Panc1 (cell line): Measurements from ENCODE around the gene TXNDC16. TPM values are rescaled to one million over a fixed set of nuclear protein-coding genes. Genes with fewer than 3 reads are reported as not detected.

Experiments used
- ATAC-seq: fragments of 200-7000 bp; cut with Tn5 transposase; 2 replicates; pipeline ENCODE4 v1.9.1; 2020; ENCODE audit warnings: mild to moderate bottlenecking, moderate library complexity
- BruUV-seq: library from RNA; stranded (reverse); fragments of 400-500 nt; replicated peaks from 2 replicates; lab custom pipeline; 2021; lab: Mats Ljungman, UMichigan
- CTCF ChIA-PET: fragments of 300-600 bp; sonication (Branson Sonifier 250); formaldehyde crosslinking; loops from one replicate; lab custom pipeline; 2022; ENCODE audit warnings: antibody characterized with exemption; lab: Charles Lee
- POLR2A ChIA-PET: fragments of 300-600 bp; sonication (Branson Sonifier 250); formaldehyde crosslinking; loops from one replicate; lab custom pipeline; 2022; ENCODE audit warnings: antibody characterized with exemption; lab: Charles Lee
- DNase-seq: peaks from one replicate; pipeline ENCODE4 v3.0.0-alpha.2; 2010; ENCODE audit warnings: low read depth, low spot score
- H3K27ac ChIP-seq: 2 replicates; pipeline ENCODE4 v1.5.1; 2011; ENCODE audit warnings: mild to moderate bottlenecking, low read length, inconsistent platforms
- H3K27me3 ChIP-seq: fragments of 200-500 bp; sonication (Bioruptor generic); 2 replicates; pipeline ENCODE4 v1.6.0; 2014; ENCODE audit warnings: low read length, inconsistent platforms; ENCODE audit not compliant: control insufficient read depth, insufficient read depth
- H3K36me3 ChIP-seq: fragments of 200-500 bp; sonication (Bioruptor generic); 2 replicates; pipeline ENCODE4 v1.5.1; 2014; ENCODE audit warnings: inconsistent platforms, mild to moderate bottlenecking, low read length, moderate library complexity; ENCODE audit not compliant: control insufficient read depth, insufficient read depth
- H3K4me1 ChIP-seq: 2 replicates; pipeline ENCODE4 v1.5.1; 2011; ENCODE audit warnings: inconsistent platforms, mild to moderate bottlenecking, low read length, moderate library complexity; ENCODE audit not compliant: control insufficient read depth, insufficient read depth
- H3K4me3 ChIP-seq, 2 experiments: 2 replicates each; pipeline ENCODE4 v1.5.1; 2011 to 2012; ENCODE audit warnings: low read depth in 2 of 2, low read length in 2 of 2, mild to moderate bottlenecking in 2 of 2, inconsistent platforms in 1 of 2, moderate library complexity in 1 of 2
- H3K9me3 ChIP-seq: fragments of 200-500 bp; sonication (Bioruptor generic); 2 replicates; pipeline ENCODE4 v1.5.1; 2014; ENCODE audit warnings: low read depth, mild to moderate bottlenecking, inconsistent platforms, low read length, moderate library complexity; ENCODE audit not compliant: control insufficient read depth, insufficient read depth
- POLR2AphosphoS5 ChIP-seq: IDR thresholded peaks from 2 replicates; pipeline ENCODE4 v1.6.1; 2012; ENCODE audit warnings: mild to moderate bottlenecking, low read depth, low read length, moderate library complexity
- SIN3A ChIP-seq: IDR thresholded peaks from 2 replicates; pipeline ENCODE4 v1.6.1; 2012; ENCODE audit warnings: low read depth, mild to moderate bottlenecking, low read length, moderate library complexity, borderline replicate concordance; ENCODE audit not compliant: insufficient read depth
- TCF7L2 ChIP-seq: IDR thresholded peaks from 2 replicates; pipeline ENCODE4 v1.6.1; 2011; ENCODE audit warnings: mild to moderate bottlenecking, low read depth, low read length, inconsistent platforms
- in situ Hi-C: cut with HindIII; loops from 2 replicates; pipeline ENCODE4 v1.10.0; 2016; ENCODE audit warnings: low sequenced_read_pairs, low pct_unique_long_range_greater_than_20kb
- intact Hi-C: fragments of 100-400 bp; cut with micrococcal nuclease; formaldehyde crosslinking; loops from one replicate; pipeline ENCODE4 v1.10.0; 2022; ENCODE audit not compliant: unreplicated experiment
- total RNA-seq: library from RNA; stranded (reverse); gene quantifications from one replicate; pipeline ENCODE4 v1.2.1, GENCODE V29; 2021; ENCODE audit not compliant: unreplicated experiment
- TF ChIP-seq, protein P1 (sequence below), 2 experiments: IDR thresholded peaks; 2 replicates each; pipeline ENCODE4 v1.6.1; 2011 to 2012; ENCODE audit warnings: low read depth in 2 of 2, control low read depth in 1 of 2, low read length in 1 of 2, mild to moderate bottlenecking in 1 of 2, moderate library complexity in 1 of 2; ENCODE audit not compliant: insufficient read depth in 1 of 2
- TF ChIP-seq, protein P2 (sequence below): fragments of 450-650 bp; IDR thresholded peaks from 2 replicates; pipeline ENCODE4 v1.5.1; 2017; ENCODE audit warnings: mild to moderate bottlenecking

Gene TXNDC16
- total RNA-seq, 1 experiment from 2014 or later: 4.9 TPM

DNA sequence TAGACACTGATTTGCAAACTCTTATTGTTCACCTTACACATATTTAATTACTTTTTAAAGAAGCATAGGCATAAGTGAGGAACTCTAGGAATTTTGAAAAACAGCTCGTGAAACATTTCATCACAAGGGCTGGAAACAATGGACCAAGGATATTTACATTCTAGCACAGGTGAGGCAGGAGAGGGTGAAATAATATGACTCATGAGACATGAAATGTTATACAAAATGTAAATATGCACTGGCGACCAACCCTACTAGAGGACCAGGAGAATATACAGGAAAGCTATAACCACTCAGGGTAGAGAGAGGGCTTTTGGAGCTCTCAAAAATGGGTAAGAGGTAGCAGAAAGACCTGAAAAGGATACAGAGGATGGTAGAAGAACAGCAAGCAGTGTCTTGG is 122.9 kb downstream of the TXNDC16 start:
- CTCF ChIA-PET: no interaction called here

DNA sequence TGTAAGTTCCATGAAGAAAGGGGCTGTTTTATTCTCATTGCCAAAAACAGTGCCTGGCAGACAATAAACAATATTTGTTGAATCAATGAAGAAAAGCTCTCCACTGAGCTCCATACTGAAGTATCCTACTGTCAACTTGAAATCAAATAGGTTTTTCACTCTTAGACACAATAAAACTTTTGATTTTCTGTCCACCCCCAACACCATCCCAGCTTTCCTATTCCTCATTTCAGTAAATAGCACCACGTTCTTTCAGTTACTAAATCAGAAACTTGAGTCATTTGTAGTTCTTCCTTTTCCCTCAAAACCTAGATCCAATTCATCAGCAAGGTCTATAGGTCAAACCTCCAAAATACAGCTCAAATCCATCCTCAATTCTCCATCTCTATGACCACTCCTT is 124.8 kb downstream of the TXNDC16 start:
- no peak for DNase-seq
- in situ Hi-C loops (no loop called here), intact Hi-C loops (no loop called here)
- ATAC-seq: no peak
- no peaks in the 10 kb centered on the region for H3K9me3 ChIP-seq
- ChIA-PET CTCF (no interaction called here), POLR2A (no interaction called here)
- no TSS peak for BruUV-seq
- no peak overlapping the region for H3K27ac ChIP-seq
- no peaks in the 10 kb centered on the region for H3K4me1 ChIP-seq
- no peak overlapping the region for H3K4me3 ChIP-seq
- H3K27me3 ChIP-seq: no peaks in the 10 kb centered on the region
- TF ChIP-seq, protein P1, sequence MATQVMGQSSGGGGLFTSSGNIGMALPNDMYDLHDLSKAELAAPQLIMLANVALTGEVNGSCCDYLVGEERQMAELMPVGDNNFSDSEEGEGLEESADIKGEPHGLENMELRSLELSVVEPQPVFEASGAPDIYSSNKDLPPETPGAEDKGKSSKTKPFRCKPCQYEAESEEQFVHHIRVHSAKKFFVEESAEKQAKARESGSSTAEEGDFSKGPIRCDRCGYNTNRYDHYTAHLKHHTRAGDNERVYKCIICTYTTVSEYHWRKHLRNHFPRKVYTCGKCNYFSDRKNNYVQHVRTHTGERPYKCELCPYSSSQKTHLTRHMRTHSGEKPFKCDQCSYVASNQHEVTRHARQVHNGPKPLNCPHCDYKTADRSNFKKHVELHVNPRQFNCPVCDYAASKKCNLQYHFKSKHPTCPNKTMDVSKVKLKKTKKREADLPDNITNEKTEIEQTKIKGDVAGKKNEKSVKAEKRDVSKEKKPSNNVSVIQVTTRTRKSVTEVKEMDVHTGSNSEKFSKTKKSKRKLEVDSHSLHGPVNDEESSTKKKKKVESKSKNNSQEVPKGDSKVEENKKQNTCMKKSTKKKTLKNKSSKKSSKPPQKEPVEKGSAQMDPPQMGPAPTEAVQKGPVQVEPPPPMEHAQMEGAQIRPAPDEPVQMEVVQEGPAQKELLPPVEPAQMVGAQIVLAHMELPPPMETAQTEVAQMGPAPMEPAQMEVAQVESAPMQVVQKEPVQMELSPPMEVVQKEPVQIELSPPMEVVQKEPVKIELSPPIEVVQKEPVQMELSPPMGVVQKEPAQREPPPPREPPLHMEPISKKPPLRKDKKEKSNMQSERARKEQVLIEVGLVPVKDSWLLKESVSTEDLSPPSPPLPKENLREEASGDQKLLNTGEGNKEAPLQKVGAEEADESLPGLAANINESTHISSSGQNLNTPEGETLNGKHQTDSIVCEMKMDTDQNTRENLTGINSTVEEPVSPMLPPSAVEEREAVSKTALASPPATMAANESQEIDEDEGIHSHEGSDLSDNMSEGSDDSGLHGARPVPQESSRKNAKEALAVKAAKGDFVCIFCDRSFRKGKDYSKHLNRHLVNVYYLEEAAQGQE (IDR thresholded peaks at IDR 0.05; ENCODE audit: insufficient read depth in 1 of 2, low read depth in 2 of 2, low read length in 1 of 2): no peak
- TF ChIP-seq, protein P2, sequence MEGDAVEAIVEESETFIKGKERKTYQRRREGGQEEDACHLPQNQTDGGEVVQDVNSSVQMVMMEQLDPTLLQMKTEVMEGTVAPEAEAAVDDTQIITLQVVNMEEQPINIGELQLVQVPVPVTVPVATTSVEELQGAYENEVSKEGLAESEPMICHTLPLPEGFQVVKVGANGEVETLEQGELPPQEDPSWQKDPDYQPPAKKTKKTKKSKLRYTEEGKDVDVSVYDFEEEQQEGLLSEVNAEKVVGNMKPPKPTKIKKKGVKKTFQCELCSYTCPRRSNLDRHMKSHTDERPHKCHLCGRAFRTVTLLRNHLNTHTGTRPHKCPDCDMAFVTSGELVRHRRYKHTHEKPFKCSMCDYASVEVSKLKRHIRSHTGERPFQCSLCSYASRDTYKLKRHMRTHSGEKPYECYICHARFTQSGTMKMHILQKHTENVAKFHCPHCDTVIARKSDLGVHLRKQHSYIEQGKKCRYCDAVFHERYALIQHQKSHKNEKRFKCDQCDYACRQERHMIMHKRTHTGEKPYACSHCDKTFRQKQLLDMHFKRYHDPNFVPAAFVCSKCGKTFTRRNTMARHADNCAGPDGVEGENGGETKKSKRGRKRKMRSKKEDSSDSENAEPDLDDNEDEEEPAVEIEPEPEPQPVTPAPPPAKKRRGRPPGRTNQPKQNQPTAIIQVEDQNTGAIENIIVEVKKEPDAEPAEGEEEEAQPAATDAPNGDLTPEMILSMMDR: no peak
- TF ChIP-seq TCF7L2 (no peak), POLR2AphosphoS5 (no peak), SIN3A (no peak)
- no peaks in the 10 kb centered on the region for H3K36me3 ChIP-seq

More for the DNA sequence above, 122.9 kb downstream of the TXNDC16 start:
- POLR2A ChIA-PET: no interaction called here
- no TSS peak for BruUV-seq
- H3K27ac ChIP-seq: no peak overlapping the region
- DNase-seq (no peak), ATAC-seq (no peak)
- H3K4me3 ChIP-seq: no peak overlapping the region
- no peaks in the 10 kb centered on the region for H3K4me1 ChIP-seq
- in situ Hi-C loops: no loop called here
- TF ChIP-seq SIN3A (no peak), POLR2AphosphoS5 (no peak)
- TF ChIP-seq, protein P1 (IDR thresholded peaks at IDR 0.05; ENCODE audit: insufficient read depth in 1 of 2, low read depth in 2 of 2, low read length in 1 of 2): no peak
- TF ChIP-seq, protein P2: no peak
- H3K27me3 ChIP-seq: no peaks in the 10 kb centered on the region
- no peaks in the 10 kb centered on the region for H3K9me3 ChIP-seq
- intact Hi-C loops: no loop called here
- no peaks in the 10 kb centered on the region for H3K36me3 ChIP-seq
